ENCODE results near the gene IFNAR1.

The IFNAR1 gene

DNA sequence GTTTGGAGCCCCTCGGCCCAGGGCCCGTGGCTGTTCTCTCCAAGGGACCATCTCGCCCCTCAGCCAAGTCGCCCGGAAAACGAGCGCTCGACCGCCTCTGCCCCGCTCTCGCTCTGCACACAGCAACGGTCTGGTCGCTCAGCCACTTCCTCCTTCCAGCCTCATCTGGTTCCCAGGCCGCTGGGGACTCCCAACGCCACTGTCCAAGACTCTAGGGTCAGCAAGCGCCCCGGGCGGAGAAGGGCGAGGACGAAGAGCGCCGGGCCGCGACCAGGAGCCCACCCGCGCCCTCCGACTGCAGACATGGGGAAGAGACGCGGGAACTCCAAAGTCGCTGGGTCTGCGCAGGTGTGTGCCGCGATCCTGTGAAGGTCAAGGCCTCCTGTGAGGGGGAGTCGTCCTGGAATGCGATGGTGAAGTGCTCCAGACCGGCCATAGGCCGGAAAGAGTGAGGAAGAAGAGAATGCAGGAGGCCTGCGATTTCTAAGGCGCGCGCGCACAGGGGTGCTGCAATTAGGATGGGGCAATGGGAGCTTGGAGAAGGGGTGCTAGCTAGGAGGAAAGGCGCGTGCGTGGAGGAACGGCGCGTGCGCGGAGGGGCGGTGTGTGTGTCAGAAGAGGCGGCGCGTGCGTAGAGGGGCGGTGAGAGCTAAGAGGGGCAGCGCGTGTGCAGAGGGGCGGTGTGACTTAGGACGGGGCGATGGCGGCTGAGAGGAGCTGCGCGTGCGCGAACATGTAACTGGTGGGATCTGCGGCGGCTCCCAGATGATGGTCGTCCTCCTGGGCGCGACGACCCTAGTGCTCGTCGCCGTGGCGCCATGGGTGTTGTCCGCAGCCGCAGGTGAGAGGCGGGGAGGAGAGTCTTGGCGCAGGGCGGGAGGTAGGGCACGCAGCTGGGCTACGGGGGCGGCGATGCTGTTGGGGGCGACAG is at the start of gene IFNAR1:
Gene IFNAR1 (plus strand): TSS at position 680 of the 931 bp plus-strand sequence. CDS start 86 bp downstream, at position 766.
- peak; percentile 98 for DNase-seq (ENCODE audit: low read depth)

GRCh38 chr21:33278721-33279120 is 46.0 kb upstream of the IFNAR1 start:
- no peak for DNase-seq (ENCODE audit: low read depth)

GRCh38 chr21:33279330-33279820 is 45.4 kb upstream of the IFNAR1 start:
- no peak for DNase-seq (ENCODE audit: low read depth)

GRCh38 chr21:33281096-33281652 is 43.6 kb upstream of the IFNAR1 start:
- no peak for DNase-seq (ENCODE audit: low read depth)

DNA sequence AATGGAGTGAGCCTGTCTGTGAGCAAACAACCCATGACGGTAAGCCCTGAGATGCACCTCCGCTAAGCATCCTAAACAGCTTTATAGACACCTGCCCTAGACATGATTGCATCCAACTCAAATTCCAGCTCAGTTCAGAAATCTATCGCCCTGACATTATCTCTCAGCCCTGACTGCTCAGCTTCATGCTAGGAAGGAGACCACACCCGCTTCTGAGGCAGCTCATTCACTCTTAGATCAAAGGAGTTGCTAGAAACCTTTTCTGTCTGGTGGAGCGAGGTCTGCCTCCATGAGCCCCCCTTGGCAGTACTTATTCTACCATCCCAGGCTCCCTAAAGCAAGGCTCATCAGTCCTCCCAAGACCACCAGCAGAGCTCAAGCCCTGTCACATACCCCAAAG is 41.6 kb upstream of the IFNAR1 start:
- no peak for DNase-seq (ENCODE audit: low read depth)

- no peak for DNase-seq (ENCODE audit: low read depth)
Measured at GRCh38 chr21:33286076-33286475, 38.7 kb upstream of the IFNAR1 start.

GRCh38 chr21:33286600-33287456 is 37.9 kb upstream of the IFNAR1 start:
- no peak for DNase-seq (ENCODE audit: low read depth)

DNA sequence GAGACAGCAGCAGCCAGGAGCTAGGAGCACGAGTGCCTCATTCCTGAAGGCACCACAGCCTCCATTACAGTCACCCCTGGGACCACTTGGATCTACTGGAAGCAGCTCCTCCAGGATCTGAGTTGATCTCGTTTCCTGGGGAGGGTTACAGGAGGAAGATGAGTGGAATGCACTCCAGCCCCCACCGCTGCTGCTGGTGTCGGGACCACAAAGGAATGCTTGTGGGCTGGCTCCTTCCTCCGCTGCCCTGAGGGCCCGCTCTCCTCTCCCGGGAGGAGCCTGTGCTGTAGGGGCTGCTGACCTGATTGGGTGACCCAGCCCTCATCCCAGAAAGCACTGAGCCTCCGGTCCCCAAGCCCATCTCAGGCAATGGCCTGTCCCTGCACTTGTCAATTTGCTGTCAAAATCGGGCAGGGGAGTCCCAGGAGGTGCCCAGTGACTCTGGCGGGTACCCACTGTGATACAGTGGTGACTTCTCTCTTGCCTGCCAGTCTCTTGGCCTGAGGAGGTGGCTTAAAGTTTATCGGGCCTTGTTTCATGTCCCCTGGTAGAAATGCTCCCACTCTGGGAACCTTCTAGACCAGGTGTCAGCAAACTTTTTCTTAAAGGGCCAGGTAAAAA is 35.5 kb upstream of the IFNAR1 start:
- DNase-seq (ENCODE audit: low read depth): no peak

DNA sequence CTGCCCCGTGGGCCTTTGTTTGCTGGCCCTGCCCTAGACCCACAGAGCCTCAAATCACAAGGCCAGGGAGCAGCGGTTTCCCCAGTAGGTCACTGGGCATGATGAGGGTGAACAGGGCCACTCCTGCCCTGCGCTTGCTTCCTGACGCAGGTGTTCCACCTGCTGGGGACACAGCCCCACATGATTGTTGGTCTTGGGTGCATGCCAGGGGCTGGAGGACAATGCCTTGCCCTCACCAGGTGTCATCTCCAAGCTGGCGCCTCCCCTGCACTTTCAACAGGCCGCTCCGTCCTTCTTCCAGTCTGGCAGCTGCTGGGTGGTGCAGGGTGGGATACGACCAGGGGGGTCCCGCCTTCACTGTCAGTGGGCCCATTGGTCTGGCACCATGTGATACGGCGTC is 34.3 kb upstream of the IFNAR1 start:
- no peak for DNase-seq (ENCODE audit: low read depth)

- DNase-seq (ENCODE audit: low read depth): no peak
Measured at GRCh38 chr21:33291686-33292085, 33.1 kb upstream of the IFNAR1 start.

DNA sequence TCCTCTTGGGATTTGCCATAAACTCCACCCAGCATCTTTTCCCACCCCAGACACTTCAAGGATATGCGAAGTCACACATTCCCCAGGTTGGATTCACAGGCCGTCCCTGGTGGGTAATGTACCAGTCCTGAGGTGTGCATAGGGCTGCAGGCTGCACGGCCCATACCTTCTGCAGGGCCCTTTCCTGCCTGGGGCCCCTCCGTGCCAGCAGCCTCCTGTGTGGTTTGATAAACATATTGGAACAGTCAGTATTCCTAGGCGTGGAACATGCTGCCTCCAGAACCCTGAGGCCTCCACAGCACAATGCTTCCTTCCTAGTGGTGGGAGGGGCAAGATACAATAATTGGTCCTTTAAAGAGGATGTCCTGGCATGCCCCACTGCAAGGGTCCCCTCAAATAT is 32.0 kb upstream of the IFNAR1 start:
- DNase-seq (ENCODE audit: low read depth): no peak

DNA sequence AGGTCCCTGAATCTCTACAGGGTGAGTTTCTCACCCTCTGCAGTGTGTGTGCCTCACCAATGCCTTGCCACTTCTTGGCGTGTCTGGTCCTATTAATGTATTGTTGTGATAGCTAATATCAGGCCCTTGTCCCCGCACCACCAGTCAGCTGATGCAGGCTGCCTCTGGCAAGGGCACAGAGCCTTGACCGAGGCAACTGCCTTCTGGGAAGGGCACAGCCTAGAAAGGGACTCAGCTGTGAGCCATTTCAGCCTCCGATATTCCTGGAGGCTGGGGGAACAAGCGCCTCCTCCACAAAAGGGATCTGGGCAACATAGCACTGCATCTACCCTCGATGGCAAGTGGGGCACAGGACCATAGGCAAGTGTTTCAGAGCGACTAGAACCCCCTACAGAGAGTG is 31.6 kb upstream of the IFNAR1 start:
- no peak for DNase-seq (ENCODE audit: low read depth)

DNA sequence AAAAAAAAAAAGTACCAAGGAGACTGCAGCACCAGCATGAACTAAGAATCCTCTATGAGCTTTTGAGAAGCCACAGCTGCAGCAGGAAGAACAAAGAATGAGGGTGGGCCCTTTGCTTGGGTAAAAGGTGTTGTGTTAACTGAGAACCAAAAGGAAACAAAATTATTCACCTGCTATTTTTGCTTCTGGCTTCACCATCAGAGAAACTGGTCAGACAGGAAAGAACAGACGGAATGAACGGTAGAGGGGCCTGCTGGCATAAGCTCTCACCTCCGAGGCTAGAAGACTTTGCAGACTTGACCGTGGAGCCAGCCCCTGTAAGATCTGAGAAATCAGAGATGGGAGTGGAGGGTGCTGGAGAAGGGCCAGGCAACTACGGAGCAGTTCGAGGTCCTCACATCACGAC is 31.0 kb upstream of the IFNAR1 start:
- DNase-seq (ENCODE audit: low read depth): no peak

DNA sequence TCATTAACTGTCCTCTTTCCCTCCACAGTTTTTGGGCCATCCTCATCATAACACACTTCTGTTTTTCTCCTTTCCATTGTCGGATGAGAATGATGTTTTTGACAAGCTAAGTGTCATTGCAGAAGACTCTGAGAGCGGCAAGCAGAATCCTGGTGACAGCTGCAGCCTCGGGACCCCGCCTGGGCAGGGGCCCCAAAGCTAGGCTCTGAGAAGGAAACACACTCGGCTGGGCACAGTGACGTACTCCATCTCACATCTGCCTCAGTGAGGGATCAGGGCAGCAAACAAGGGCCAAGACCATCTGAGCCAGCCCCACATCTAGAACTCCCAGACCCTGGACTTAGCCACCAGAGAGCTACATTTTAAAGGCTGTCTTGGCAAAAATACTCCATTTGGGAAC is 28.6 kb upstream of the IFNAR1 start:
- DNase-seq (ENCODE audit: low read depth): no peak

GRCh38 chr21:33299181-33299752 is 25.5 kb upstream of the IFNAR1 start:
- peak; percentile 16 for DNase-seq (ENCODE audit: low read depth)

- DNase-seq (ENCODE audit: low read depth): no peak
Measured at GRCh38 chr21:33300701-33301631, 23.8 kb upstream of the IFNAR1 start.

DNA sequence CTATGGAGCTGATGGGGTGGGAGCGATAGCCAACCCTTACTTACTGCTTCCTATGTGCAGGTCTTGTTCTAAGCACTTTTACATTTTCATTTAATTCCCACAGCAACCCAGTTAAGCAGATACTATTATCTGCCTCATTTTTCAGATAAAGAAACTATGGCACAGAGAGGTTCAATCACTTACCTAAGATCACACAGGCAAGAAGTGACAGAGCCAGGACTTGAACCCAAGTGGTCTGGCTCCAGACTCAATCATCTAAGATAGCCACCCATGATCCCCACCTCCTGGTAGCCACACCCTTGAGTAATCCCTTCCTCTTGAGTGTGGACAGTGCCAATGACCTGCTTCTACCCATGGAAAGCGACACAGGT is 23.2 kb upstream of the IFNAR1 start:
- DNase-seq (ENCODE audit: low read depth): no peak

DNA sequence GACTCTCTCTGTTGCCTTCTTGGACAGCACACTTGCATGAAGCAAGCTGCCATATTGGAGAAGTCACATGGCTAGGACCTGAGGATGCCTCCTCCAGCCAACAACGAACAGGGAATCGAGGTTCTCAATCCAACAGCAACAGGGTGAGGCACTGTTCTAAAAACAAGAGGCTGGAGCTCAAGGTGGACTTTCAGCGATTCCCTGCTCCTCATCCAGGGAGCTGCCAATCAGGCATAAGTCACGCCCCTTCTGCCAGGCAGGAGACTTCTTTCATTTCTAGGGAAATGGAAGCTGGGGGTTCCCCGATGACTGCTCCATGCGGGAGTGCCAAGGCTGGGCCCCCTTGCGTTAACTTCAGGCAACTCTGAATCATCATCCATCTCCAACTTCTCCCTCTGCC is 22.7 kb upstream of the IFNAR1 start:
- no peak for DNase-seq (ENCODE audit: low read depth)

DNA sequence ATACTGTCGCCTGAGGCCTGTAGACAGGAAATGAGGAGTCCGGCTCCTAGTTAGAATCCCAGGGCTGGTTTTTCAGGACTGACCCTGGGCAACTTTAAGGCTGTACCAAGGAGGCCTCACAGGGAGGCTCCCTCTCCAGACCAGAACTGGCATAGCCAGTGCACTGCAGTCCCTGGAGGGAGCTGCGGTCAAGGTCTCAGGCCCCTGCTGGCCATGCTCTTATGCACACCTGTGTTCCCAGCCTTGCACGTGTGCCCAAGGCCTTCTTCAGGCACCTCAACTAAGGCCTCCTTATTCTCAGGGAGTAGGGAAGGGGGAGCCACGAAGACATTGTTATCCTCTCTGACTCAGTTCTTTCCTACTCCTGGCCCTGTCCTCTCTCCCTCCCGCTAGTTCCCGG is 22.0 kb upstream of the IFNAR1 start:
- DNase-seq (ENCODE audit: low read depth): no peak

DNA sequence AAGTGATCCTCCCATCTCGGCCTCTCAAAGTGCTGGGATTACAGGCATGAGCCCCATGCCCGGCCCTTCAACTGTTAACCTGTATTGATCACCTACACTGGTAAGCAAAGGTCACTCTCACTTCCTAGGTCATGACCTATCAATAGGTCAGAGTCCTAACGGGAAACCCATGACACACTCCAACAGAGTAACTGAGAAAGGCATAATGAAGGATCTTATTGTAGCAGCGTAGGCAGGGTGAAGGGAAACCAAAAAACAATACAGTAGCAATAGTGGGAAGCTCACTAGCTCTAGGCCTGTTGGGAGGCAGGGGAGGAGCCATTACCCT is 19.5 kb upstream of the IFNAR1 start:
- no peak for DNase-seq (ENCODE audit: low read depth)

DNA sequence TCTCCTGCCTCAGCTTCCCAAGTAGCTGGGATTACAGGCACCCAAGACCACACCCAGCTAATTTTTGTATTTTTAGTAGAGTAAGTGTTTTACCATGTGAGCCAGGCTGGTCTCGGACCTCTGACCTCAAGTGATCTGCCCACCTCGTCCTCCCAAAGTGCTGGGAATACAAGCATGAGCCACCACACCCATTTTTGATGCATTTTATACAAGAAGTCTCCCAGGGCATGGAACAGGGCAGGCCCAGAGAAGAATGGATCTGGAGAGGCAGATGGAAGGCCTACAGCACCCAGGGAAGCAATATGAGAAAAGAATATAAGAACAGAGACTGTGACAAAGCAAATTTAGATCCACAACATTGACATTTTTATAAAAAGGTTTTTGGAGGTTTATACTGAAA is 18.8 kb upstream of the IFNAR1 start:
- no peak for DNase-seq (ENCODE audit: low read depth)
